Measurements from ENCODE around the gene PROSER2.

GRCh38 chr10:11813855-11814567, 9.1 kb upstream of the PROSER2 start:
- no peak for TF ChIP-seq CTCF (IDR thresholded peaks at IDR 0.05)
- no peak for TF ChIP-seq POLR2A (IDR thresholded peaks at IDR 0.05)

Measured in Peyer's patch (tissue), 4 donors.